ENCODE measurements around the gene COX7A2L. TPM values are rescaled to one million over a fixed set of nuclear protein-coding genes. Genes with fewer than 3 reads are reported as not detected.
A peak's percentile ranks its signal among the peaks of the same experiment; 100 is the strongest.

Gene COX7A2L
- total and polyA plus RNA-seq, 9 of the 15 experiments (the other 6 are each of a cell fraction or from before 2014, with no cell fraction given) = 118 to 481 (median 163) TPM

GRCh38 chr2:42359965-42360483 is 993 bp downstream of the COX7A2L start (continued):
- TF ChIP-seq SOX6 (IDR thresholded peaks at IDR 0.05) (peak; percentile 50; the same call in 1 of the 2 replicates), C11orf30 (IDR thresholded peaks at IDR 0.05; ENCODE audit: low read depth) (no peak), PATZ1 (CRISPR knock-in tag; IDR thresholded peaks at IDR 0.05; ENCODE audit: borderline replicate concordance) (no peak), ARHGAP35 (IDR thresholded peaks at IDR 0.05; ENCODE audit: partially characterized antibody) (no peak), HDAC1 (IDR thresholded peaks at IDR 0.05) (peak in 1 of 2 experiments; percentile 67; a peak in 3 of 4 replicates), MEF2A (IDR thresholded peaks at IDR 0.05; ENCODE audit: control insufficient read depth, low read depth, low read length) (no peak), EP300 (IDR thresholded peaks at IDR 0.05; ENCODE audit: low read length) (peak; percentile 76; the same call in 1 of the 2 replicates), TRIM25 (IDR thresholded peaks at IDR 0.05; ENCODE audit: borderline replicate concordance) (no peak), PHF8 (IDR thresholded peaks at IDR 0.05; ENCODE audit: borderline replicate concordance, low read length) (no peak), ZKSCAN8 (CRISPR knock-in tag; IDR thresholded peaks at IDR 0.05) (peak; percentile 75; the same call in 1 of the 2 replicates), KHSRP (IDR thresholded peaks at IDR 0.05) (peak; percentile 36; the same call in 1 of the 2 replicates), SPI1 (IDR thresholded peaks at IDR 0.05; ENCODE audit: borderline replicate concordance, low read depth, low read length) (peak; percentile 62; the same call in 1 of the 2 replicates), NCOR1 (IDR thresholded peaks at IDR 0.05) (peak; percentile 92), NONO (IDR thresholded peaks at IDR 0.05; ENCODE audit: low read depth in 2 of 2, low read length in 1 of 2) (no peak), ZBTB11 (CRISPR knock-in tag; IDR thresholded peaks at IDR 0.05) (peak in 1 of 3 experiments; percentile 64; a peak in 2 of 6 replicates), ZNF586 (CRISPR knock-in tag; conservative IDR thresholded peaks at IDR 0.05) (no peak), SMAD4 (CRISPR knock-in tag; conservative IDR thresholded peaks at IDR 0.05) (peak; percentile 90), ETV1 (tag; conservative IDR thresholded peaks at IDR 0.05; ENCODE audit: low read depth) (peak; percentile 70), SP2 (IDR thresholded peaks at IDR 0.05; ENCODE audit: extremely low read depth, low read depth, low read length, poor library complexity, severe bottlenecking) (no peak), PHF21A (IDR thresholded peaks at IDR 0.05; ENCODE audit: borderline replicate concordance, low read depth) (no peak)
